Measurements from ENCODE around the gene FBXO33. TPM values are rescaled to one million over a fixed set of nuclear protein-coding genes. Genes with fewer than 3 reads are reported as not detected.
A peak's percentile ranks its signal among the peaks of the same experiment; 100 is the strongest.

The FBXO33 gene
- total RNA-seq = 10.5 to 12.7 TPM (median 10.6 TPM) in 3 replicates

DNA sequence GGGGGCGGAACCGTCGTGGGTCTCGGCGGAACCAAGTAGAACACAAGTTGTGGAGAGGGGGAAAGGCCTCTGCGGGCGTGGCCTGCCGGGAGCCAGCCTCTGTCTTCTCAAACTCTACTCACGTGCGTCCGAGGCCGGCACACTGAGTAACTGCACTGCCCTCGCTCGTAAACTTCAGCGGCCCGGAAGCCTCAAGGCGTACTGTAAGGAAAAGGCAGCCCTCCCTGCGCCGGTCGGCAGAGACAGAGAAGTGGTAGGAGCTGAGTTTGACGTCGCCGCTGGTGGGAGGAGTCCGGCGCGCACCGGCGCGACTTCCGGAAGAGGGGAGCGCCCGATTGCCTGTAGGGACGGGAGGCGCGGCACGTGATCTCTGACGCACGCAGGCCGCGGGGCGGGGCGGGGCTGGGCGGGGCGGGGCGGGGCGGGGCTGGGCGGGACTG, at the start of gene FBXO33:
Gene FBXO33, minus strand, starts transcription at position 255 of the 440 bp plus-strand sequence. CDS start 271 bp downstream, outside the sequence.
- DNase-seq (ENCODE audit: low spot score in 2 of 2, unreplicated experiment in 2 of 2) = peak; percentile 93 to 97
- Mint-ChIP-seq H3K4me1 (peaks cover 23% of the 10 kb centered on the region), H3K27ac (peak within 1 kb of the TSS; percentile 100), H3K36me3 (no peaks in the 10 kb centered on the region), H3K4me3 (peak within 1 kb of the TSS; percentile 98), H3K9me3 (no peaks in the 10 kb centered on the region), H3K27me3 (ENCODE audit: low read depth) (no peaks in the 10 kb centered on the region)
- TF ChIP-seq, protein P1, sequence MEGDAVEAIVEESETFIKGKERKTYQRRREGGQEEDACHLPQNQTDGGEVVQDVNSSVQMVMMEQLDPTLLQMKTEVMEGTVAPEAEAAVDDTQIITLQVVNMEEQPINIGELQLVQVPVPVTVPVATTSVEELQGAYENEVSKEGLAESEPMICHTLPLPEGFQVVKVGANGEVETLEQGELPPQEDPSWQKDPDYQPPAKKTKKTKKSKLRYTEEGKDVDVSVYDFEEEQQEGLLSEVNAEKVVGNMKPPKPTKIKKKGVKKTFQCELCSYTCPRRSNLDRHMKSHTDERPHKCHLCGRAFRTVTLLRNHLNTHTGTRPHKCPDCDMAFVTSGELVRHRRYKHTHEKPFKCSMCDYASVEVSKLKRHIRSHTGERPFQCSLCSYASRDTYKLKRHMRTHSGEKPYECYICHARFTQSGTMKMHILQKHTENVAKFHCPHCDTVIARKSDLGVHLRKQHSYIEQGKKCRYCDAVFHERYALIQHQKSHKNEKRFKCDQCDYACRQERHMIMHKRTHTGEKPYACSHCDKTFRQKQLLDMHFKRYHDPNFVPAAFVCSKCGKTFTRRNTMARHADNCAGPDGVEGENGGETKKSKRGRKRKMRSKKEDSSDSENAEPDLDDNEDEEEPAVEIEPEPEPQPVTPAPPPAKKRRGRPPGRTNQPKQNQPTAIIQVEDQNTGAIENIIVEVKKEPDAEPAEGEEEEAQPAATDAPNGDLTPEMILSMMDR (IDR thresholded peaks at IDR 0.05; ENCODE audit: unreplicated experiment) = no peak

DNA sequence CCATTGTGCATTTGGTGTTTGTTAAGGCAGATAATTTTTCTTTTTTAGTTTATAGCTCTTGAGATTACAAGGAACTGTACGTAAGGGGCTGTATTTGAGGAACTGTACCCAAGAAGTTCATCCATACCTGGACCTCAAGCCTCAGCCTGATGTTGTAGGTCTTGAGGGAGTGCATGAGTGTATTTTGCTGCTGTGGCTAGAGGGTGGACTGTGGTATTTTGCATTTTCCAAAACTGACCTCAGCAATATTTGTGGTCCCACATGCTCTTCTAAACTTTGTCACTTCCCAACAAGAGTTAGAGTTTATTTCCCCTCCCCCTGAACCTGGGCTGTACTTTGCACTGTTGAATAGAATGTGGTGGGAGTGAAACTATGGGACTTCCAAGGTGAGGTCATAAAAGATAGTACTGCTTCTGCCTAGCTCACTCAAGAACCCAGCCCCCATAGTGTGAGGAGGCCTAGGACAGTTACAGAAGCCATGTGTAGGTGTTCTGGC, 42.2 kb upstream of the FBXO33 start:
- Mint-ChIP-seq H3K9me3 (peaks cover 34% of the 10 kb centered on the region), H3K27ac (no peak overlapping the region), H3K4me3 (no peak overlapping the region), H3K36me3 (peaks cover 10% of the 10 kb centered on the region), H3K27me3 (ENCODE audit: low read depth) (no peaks in the 10 kb centered on the region), H3K4me1 (no peaks in the 10 kb centered on the region)
- TF ChIP-seq, protein P1 (IDR thresholded peaks at IDR 0.05; ENCODE audit: unreplicated experiment) = no peak
- DNase-seq (ENCODE audit: low spot score in 2 of 2, unreplicated experiment in 2 of 2) = no peak

DNA sequence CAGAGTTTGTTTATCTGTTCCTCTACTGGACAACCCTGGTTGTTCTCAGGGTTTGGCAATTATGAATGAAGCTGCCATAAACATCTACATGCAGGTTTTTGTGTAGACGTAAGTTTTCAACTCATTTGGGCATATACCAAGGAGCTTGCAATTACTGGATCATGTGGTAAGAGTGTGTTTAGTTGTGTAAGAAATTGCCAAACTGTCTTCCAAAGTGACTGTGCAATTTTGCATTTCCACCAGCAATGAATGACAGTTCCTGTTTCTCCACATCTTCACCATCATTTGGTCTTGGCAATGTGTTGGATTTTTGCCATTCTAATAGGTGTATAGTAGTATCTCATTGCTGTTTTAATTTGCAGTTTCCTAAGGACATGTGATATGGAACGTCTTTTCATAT, 39.8 kb upstream of the FBXO33 start:
- H3K9me3 Mint-ChIP-seq = peaks cover 20% of the 10 kb centered on the region
- no peaks in the 10 kb centered on the region for H3K27me3 Mint-ChIP-seq (ENCODE audit: low read depth)
- H3K27ac Mint-ChIP-seq = no peak overlapping the region
- TF ChIP-seq, protein P1 (IDR thresholded peaks at IDR 0.05; ENCODE audit: unreplicated experiment) = no peak
- H3K4me3 Mint-ChIP-seq = no peak overlapping the region
- H3K4me1 Mint-ChIP-seq = no peaks in the 10 kb centered on the region
- no peak for DNase-seq (ENCODE audit: low spot score in 2 of 2, unreplicated experiment in 2 of 2)
- peaks cover 8% of the 10 kb centered on the region for H3K36me3 Mint-ChIP-seq

GRCh38 chr14:39469094-39469710, 37.0 kb upstream of the FBXO33 start:
- no peak for DNase-seq (ENCODE audit: low spot score in 2 of 2, unreplicated experiment in 2 of 2)
- peaks cover 28% of the 10 kb centered on the region for H3K9me3 Mint-ChIP-seq
- no peak overlapping the region for H3K4me3 Mint-ChIP-seq
- H3K27ac Mint-ChIP-seq = no peak overlapping the region
- peaks cover 3% of the 10 kb centered on the region for H3K27me3 Mint-ChIP-seq (ENCODE audit: low read depth)
- TF ChIP-seq, protein P1 (IDR thresholded peaks at IDR 0.05; ENCODE audit: unreplicated experiment) = no peak
- no peaks in the 10 kb centered on the region for H3K4me1 Mint-ChIP-seq
- H3K36me3 Mint-ChIP-seq = peaks cover 5% of the 10 kb centered on the region

GRCh38 chr14:39467889-39468524, 35.8 kb upstream of the FBXO33 start:
- DNase-seq (ENCODE audit: low spot score in 2 of 2, unreplicated experiment in 2 of 2) = no peak
- Mint-ChIP-seq H3K9me3 (peaks cover 28% of the 10 kb centered on the region), H3K27me3 (ENCODE audit: low read depth) (peaks cover 7% of the 10 kb centered on the region), H3K36me3 (peaks cover 5% of the 10 kb centered on the region), H3K4me1 (no peaks in the 10 kb centered on the region), H3K27ac (no peak overlapping the region), H3K4me3 (no peak overlapping the region)
- TF ChIP-seq, protein P1 (IDR thresholded peaks at IDR 0.05; ENCODE audit: unreplicated experiment) = no peak
